A549 (cell line): ENCODE data around the gene CALML5. TPM values are rescaled to one million over a fixed set of nuclear protein-coding genes. Genes with fewer than 3 reads are reported as not detected.
A peak's percentile ranks its signal among the peaks of the same experiment; 100 is the strongest.

Experiments used
- ATAC-seq, 2 experiments: fragments of 200-7000 bp in 1 of 2; fragments of >200 bp in 1 of 2; cut with Nextera tagmentation in 1 of 2; cut with Tn5 transposase in 1 of 2; 3 replicates each; pipeline versions ENCODE4 v1.8.0 to v1.9.1; 2018 to 2020; ENCODE audit warnings: mild to moderate bottlenecking in 1 of 2, moderate library complexity in 1 of 2
- CTCF ChIA-PET: fragments of 300-600 bp; sonication (Branson Sonifier 250); formaldehyde crosslinking; extraction: SDS; loops from one replicate; lab custom pipeline; 2021; ENCODE audit warnings: antibody characterized with exemption, inconsistent platforms; lab: Yijun Ruan, JAX
- POLR2A ChIA-PET: fragments of 350-600 bp; formaldehyde crosslinking; extraction: SDS; loops from one replicate; lab custom pipeline; 2021; ENCODE audit warnings: antibody characterized with exemption, inconsistent platforms; lab: Yijun Ruan, JAX
- DNase-seq, 2 experiments: peaks; one replicate each; pipeline versions ENCODE4 v3.0.0 to v3.0.0-alpha.2; 2011 to 2016; ENCODE audit warnings: low read depth in 1 of 2, low spot score in 1 of 2
- FAIRE-seq: peaks from 2 replicates; lab custom pipeline; 2011; peaks lifted over from hg19 to GRCh38; lab: Jason Lieb, UNC
- H3K27ac ChIP-seq, 2 experiments: fragments of >200 bp; sonication (Bioruptor Twin); formaldehyde crosslinking; 3 replicates each; pipeline ENCODE4 v1.5.1; 2016 to 2017
- H3K4me1 ChIP-seq: fragments of >200 bp; sonication (Bioruptor Twin); formaldehyde crosslinking; 3 replicates; pipeline ENCODE4 v1.6.1; 2016
- H3K4me2 ChIP-seq: fragments of >200 bp; sonication (Bioruptor Twin); formaldehyde crosslinking; 3 replicates; pipeline ENCODE4 v1.6.1; 2016
- H3K4me3 ChIP-seq: fragments of >200 bp; sonication (Bioruptor Twin); formaldehyde crosslinking; 3 replicates; pipeline ENCODE4 v1.5.1; 2016
- H3K9me3 ChIP-seq: fragments of >200 bp; sonication (Bioruptor Twin); formaldehyde crosslinking; 3 replicates; pipeline ENCODE4 v1.6.1; 2016
- ATOH8 ChIP-seq: fragments of 250-450 bp; sonication (Bioruptor Pico); IDR thresholded peaks from 2 replicates; pipeline ENCODE4 v1.5.0; 2020; ENCODE audit warnings: low read depth, mild to moderate bottlenecking, moderate library complexity
- BCL3 ChIP-seq: fragments of >200 bp; sonication (Bioruptor Twin); formaldehyde crosslinking; IDR thresholded peaks from 3 replicates; pipeline ENCODE4 v1.6.1; 2016
- CHD2 ChIP-seq: fragments of 150-350 bp; IDR thresholded peaks from 2 replicates; pipeline ENCODE4 v1.6.1; 2014; ENCODE audit warnings: low read length; ENCODE audit not compliant: partially characterized antibody
- CHD4 ChIP-seq: fragments of 200-600 bp; sonication (generic); IDR thresholded peaks from 2 replicates; pipeline ENCODE4 v1.6.1; 2016; ENCODE audit warnings: antibody characterized with exemption, mild to moderate bottlenecking, borderline replicate concordance
- EHF ChIP-seq: fragments of 250-450 bp; sonication (Bioruptor Pico); IDR thresholded peaks from 2 replicates; pipeline ENCODE4 v1.5.0; 2020; ENCODE audit warnings: mild to moderate bottlenecking
- FOSB ChIP-seq: fragments of 250-450 bp; sonication (Bioruptor Pico); IDR thresholded peaks from 2 replicates; pipeline ENCODE4 v1.5.0; 2020; ENCODE audit warnings: mild to moderate bottlenecking, moderate library complexity
- GATA3 ChIP-seq: IDR thresholded peaks from 2 replicates; pipeline ENCODE4 v1.6.1; 2012; ENCODE audit warnings: borderline replicate concordance
- HEYL ChIP-seq: fragments of 250-450 bp; sonication (Bioruptor Pico); IDR thresholded peaks from 2 replicates; pipeline ENCODE4 v1.8.0; 2021; ENCODE audit warnings: mild to moderate bottlenecking, moderate library complexity
- HOXB13 ChIP-seq: fragments of 250-450 bp; sonication (Bioruptor Pico); IDR thresholded peaks from 2 replicates; pipeline ENCODE4 v1.5.0; 2020; ENCODE audit warnings: low read depth, mild to moderate bottlenecking, moderate library complexity
- HOXB5 ChIP-seq: fragments of 250-450 bp; sonication (Bioruptor Pico); IDR thresholded peaks from 2 replicates; pipeline ENCODE4 v1.5.0; 2020; ENCODE audit warnings: mild to moderate bottlenecking, moderate library complexity
- JUNB ChIP-seq: fragments of >200 bp; sonication (Bioruptor Twin); formaldehyde crosslinking; IDR thresholded peaks from 2 replicates; pipeline ENCODE4 v1.6.1; 2016
- KDM1A ChIP-seq: fragments of 200-600 bp; sonication (generic); IDR thresholded peaks from 2 replicates; pipeline ENCODE4 v1.6.1; 2016; ENCODE audit warnings: low read depth, mild to moderate bottlenecking
- KDM5A ChIP-seq: fragments of 200-600 bp; sonication (generic); IDR thresholded peaks from 2 replicates; pipeline ENCODE4 v1.6.1; 2016; ENCODE audit warnings: antibody characterized with exemption, mild to moderate bottlenecking
- MAFK ChIP-seq: fragments of 450-650 bp; IDR thresholded peaks from 2 replicates; pipeline ENCODE4 v1.6.1; 2014; ENCODE audit not compliant: partially characterized antibody
- MYC ChIP-seq: IDR thresholded peaks from 2 replicates; pipeline ENCODE4 v1.6.1; 2012; ENCODE audit warnings: mild to moderate bottlenecking, inconsistent platforms, low read length, improper control_type of control experiment, borderline replicate concordance
- NPAS2 ChIP-seq: fragments of 250-450 bp; sonication (Bioruptor Pico); IDR thresholded peaks from 2 replicates; pipeline ENCODE4 v1.8.0; 2022; ENCODE audit warnings: mild to moderate bottlenecking, moderate library complexity, borderline replicate concordance
- NR3C1 ChIP-seq: fragments of >200 bp; sonication (Bioruptor Twin); formaldehyde crosslinking; IDR thresholded peaks from 3 replicates; pipeline ENCODE4 v1.6.1; 2017
- PHF8 ChIP-seq: fragments of 200-600 bp; sonication (generic); IDR thresholded peaks from 2 replicates; pipeline ENCODE4 v1.6.1; 2016; ENCODE audit warnings: low read depth, mild to moderate bottlenecking, antibody characterized with exemption, moderate library complexity, borderline replicate concordance
- POLR2A ChIP-seq: IDR thresholded peaks from 2 replicates; pipeline ENCODE4 v1.6.1; 2012; ENCODE audit warnings: mild to moderate bottlenecking, low read length
- POLR2AphosphoS2 ChIP-seq: conservative IDR thresholded peaks from 2 replicates; pipeline ENCODE4 v1.6.1; 2012; ENCODE audit warnings: low read length, improper control_type of control experiment, inconsistent platforms
- RAD21 ChIP-seq, 2 experiments: fragments of >200 bp in 1 of 2; sonication (Bioruptor Twin) in 1 of 2; formaldehyde crosslinking in 1 of 2; IDR thresholded peaks in 1 of 2; conservative IDR thresholded peaks in 1 of 2; 2 replicates in 1 of 2; 3 replicates in 1 of 2; pipeline ENCODE4 v1.6.1; 2012 to 2018; ENCODE audit warnings: inconsistent platforms in 1 of 2
- RARB ChIP-seq: fragments of 250-450 bp; sonication (Bioruptor Pico); IDR thresholded peaks from 2 replicates; pipeline ENCODE4 v1.8.0; 2021; ENCODE audit warnings: mild to moderate bottlenecking, moderate library complexity
- SREBF2 ChIP-seq: fragments of 450-650 bp; IDR thresholded peaks from 2 replicates; pipeline ENCODE4 v1.6.1; 2014; ENCODE audit warnings: mild to moderate bottlenecking, moderate library complexity
- TP53 ChIP-seq: fragments of 250-450 bp; sonication (Bioruptor Pico); IDR thresholded peaks from 2 replicates; pipeline ENCODE4 v1.5.0; 2021; ENCODE audit warnings: mild to moderate bottlenecking, moderate library complexity
- ZSCAN20 ChIP-seq: fragments of 250-450 bp; sonication (Bioruptor Pico); IDR thresholded peaks from 2 replicates; pipeline ENCODE4 v1.8.0; 2022; ENCODE audit warnings: mild to moderate bottlenecking, moderate library complexity
- WGBS: methylation state at CpG from one replicate; pipeline ENCODE4 v1.1.6; 2017; ENCODE audit errors: missing lambda C conversion rate; 5-methylcytosine and 5-hydroxymethylcytosine counted together
- polyA plus RNA-seq, 4 experiments: library from polyadenylated mRNA; depleted of rRNA in 3 of 4; stranded (reverse); fragments of >200 nt; fragmentation: RNase III in 1 of 4; extraction: RNeasy Plus Mini Kit Qiagen cat#74134 plus additional on column Dnase treatment in 1 of 4; gene quantifications; 2 replicates in 3 of 4; 3 replicates in 1 of 4; pipeline ENCODE4 v1.2.3, GENCODE V29; 2011 to 2017

The CALML5 gene
- polyA plus RNA-seq, 2 of the 4 experiments (the other 2 are of a cell fraction) = not detected

- TF ChIP-seq BCL3 (no peak), NPAS2 (no peak), POLR2A (no peak), ZSCAN20 (CRISPR knock-in tag) (no peak), KDM5A (no peak)
Observed at GRCh38 chr10:5523796-5524574, 24.6 kb upstream of the CALML5 start (continued).

GRCh38 chr10:5522913-5523560, 23.7 kb upstream of the CALML5 start:
- TF ChIP-seq POLR2AphosphoS2 = no peak
- no peak for TF ChIP-seq ZSCAN20 (CRISPR knock-in tag)
- no peak for TF ChIP-seq PHF8
- no peak for TF ChIP-seq NR3C1
- TF ChIP-seq SREBF2 = no peak
- TF ChIP-seq EHF (CRISPR knock-in tag) = no peak
- TF ChIP-seq RAD21 (conservative IDR thresholded peaks at IDR 0.05 in 1 of 2, IDR thresholded peaks at IDR 0.05 in 1 of 2) = no peak
- no peak for TF ChIP-seq TP53 (CRISPR knock-in tag)
- no peak for TF ChIP-seq HOXB5 (CRISPR knock-in tag)
- ChIA-PET POLR2A (no interaction called here), CTCF (interaction anchor here (1.8 kb wide), 1 partner anchor 11 kb away, joined by 5 read pairs; no protein-coding TSS in a partner anchor)
- Histone ChIP-seq H3K4me2 (no peak overlapping the region), H3K4me1 (peaks cover 7% of the 10 kb centered on the region), H3K9me3 (peaks cover 9% of the 10 kb centered on the region; the same call in 1 of the 3 replicates), H3K27ac (peak overlapping the region in 1 of 2 experiments; percentile 44; a peak in 1 of 6 replicates), H3K4me3 (no peak overlapping the region)
- no peak for DNase-seq
- no peak for ATAC-seq
- 81% methylated on average over 6 of the region's 7 CpGs for WGBS
- no peak for FAIRE-seq

- ChIA-PET CTCF (interaction anchor here (1.2 to 1.6 kb wide), 3 partner anchors 10 to 112 kb away, joined by 4 to 7 read pairs (median 6); no protein-coding TSS in a partner anchor), POLR2A (interaction anchor here (1.2 kb wide), 1 partner anchor 29 kb away, joined by 4 read pairs; no protein-coding TSS in a partner anchor)
- peaks cover 20% of the 10 kb centered on the region for H3K4me1 ChIP-seq
- DNase-seq = no peak
- H3K4me3 ChIP-seq = no peak overlapping the region
- 81% methylated on average over 3 of the region's 3 CpGs for WGBS
- ATAC-seq = no peak
- no peak overlapping the region; a peak in 1 of 6 replicates for H3K27ac ChIP-seq
- peaks cover 9% of the 10 kb centered on the region; the same call in 1 of the 3 replicates for H3K9me3 ChIP-seq
- no peak overlapping the region for H3K4me2 ChIP-seq
- FAIRE-seq = no peak
- TF ChIP-seq HOXB13 (CRISPR knock-in tag) (no peak), HEYL (no peak), NR3C1 (no peak), KDM1A (no peak), JUNB (no peak)
Observed at GRCh38 chr10:5519054-5519453, 19.7 kb upstream of the CALML5 start.

GRCh38 chr10:5518143-5518542, 18.8 kb upstream of the CALML5 start:
- Histone ChIP-seq H3K4me1 (peaks cover 20% of the 10 kb centered on the region), H3K4me2 (peak overlapping the region; percentile 57), H3K9me3 (peaks cover 9% of the 10 kb centered on the region; the same call in 1 of the 3 replicates), H3K4me3 (no peak overlapping the region), H3K27ac (no peak overlapping the region; a peak in 2 of 6 replicates)
- CTCF ChIA-PET = interaction anchor here (0.8 to 1.6 kb wide), 3 partner anchors 11 to 113 kb away, joined by 3 to 7 read pairs (median 3); no protein-coding TSS in a partner anchor
- FAIRE-seq (peak; percentile 85), DNase-seq (peak; percentile 25 to 36), ATAC-seq (peak; percentile 39 to 45; a peak in 2 of 6 replicates)
- 21% methylated on average over 5 of the region's 5 CpGs for WGBS
- POLR2A ChIA-PET = no interaction called here
- TF ChIP-seq ZSCAN20 (CRISPR knock-in tag) = no peak
- no peak for TF ChIP-seq BCL3
- TF ChIP-seq NPAS2 = no peak
- no peak for TF ChIP-seq MAFK
- no peak for TF ChIP-seq POLR2A
- no peak for TF ChIP-seq GATA3
- no peak for TF ChIP-seq ATOH8 (CRISPR knock-in tag)
- TF ChIP-seq CHD2 = no peak
- no peak for TF ChIP-seq RARB
- no peak for TF ChIP-seq FOSB (CRISPR knock-in tag)
- TF ChIP-seq CHD4 = no peak
- TF ChIP-seq MYC = no peak
